Measurements from ENCODE around the gene TOMM6.
"Not testable (repeated sequence)": the region's sequence is repeated elsewhere in the genome, so short reads cannot be mapped to it uniquely, and the experiment has no call there.

Gene TOMM6

GRCh38 chr6:41785254-41785653 is 2.2 kb upstream of the TOMM6 start:
- DNase-seq (ENCODE audit: low read depth in 3 of 3): no peak

- no peak for DNase-seq (ENCODE audit: low read depth in 3 of 3)
These were observed 1.6 kb upstream of the TOMM6 start for GRCh38 chr6:41785689-41786450.

- peak; percentile 73 to 87 (median 79) for DNase-seq (ENCODE audit: low read depth in 3 of 3)
These were observed 859 bp upstream of the TOMM6 start for GRCh38 chr6:41786451-41787218.

GRCh38 chr6:41789390-41789724 is 1.9 kb downstream of the TOMM6 start:
- no peak for DNase-seq (ENCODE audit: low read depth in 3 of 3)

- no peak for DNase-seq (ENCODE audit: low read depth in 3 of 3)
These were observed 2.6 kb downstream of the TOMM6 start for GRCh38 chr6:41790045-41790444.

- no peak for DNase-seq (ENCODE audit: low read depth in 3 of 3)
These were observed 3.8 kb downstream of the TOMM6 start for GRCh38 chr6:41791305-41791704.

GRCh38 chr6:41791984-41792383 is 4.5 kb downstream of the TOMM6 start:
- DNase-seq (ENCODE audit: low read depth in 3 of 3): no peak

GRCh38 chr6:41796474-41796873 is 9.0 kb downstream of the TOMM6 start:
- no peak for DNase-seq (ENCODE audit: low read depth in 3 of 3)

GRCh38 chr6:41798901-41799558 is 11.5 kb downstream of the TOMM6 start:
- DNase-seq (ENCODE audit: low read depth in 3 of 3): no peak

GRCh38 chr6:41799559-41799911 is 12.0 kb downstream of the TOMM6 start:
- no peak for DNase-seq (ENCODE audit: low read depth in 3 of 3)

GRCh38 chr6:41801380-41801779 is 13.9 kb downstream of the TOMM6 start:
- DNase-seq (ENCODE audit: low read depth in 3 of 3): no peak

GRCh38 chr6:41805830-41806774 is 18.6 kb downstream of the TOMM6 start:
- no peak for DNase-seq (ENCODE audit: low read depth in 3 of 3)

GRCh38 chr6:41811095-41811494 is 23.6 kb downstream of the TOMM6 start:
- DNase-seq (ENCODE audit: low read depth in 3 of 3): no peak

- not testable (repeated sequence) for DNase-seq (ENCODE audit: low read depth in 3 of 3)
These were observed 24.5 kb downstream of the TOMM6 start for GRCh38 chr6:41811946-41812345.

GRCh38 chr6:41813469-41813868 is 26.0 kb downstream of the TOMM6 start:
- no peak for DNase-seq (ENCODE audit: low read depth in 3 of 3)

- no peak for DNase-seq (ENCODE audit: low read depth in 3 of 3)
These were observed 26.5 kb downstream of the TOMM6 start for GRCh38 chr6:41813956-41814355.

- no peak for DNase-seq (ENCODE audit: low read depth in 3 of 3)
These were observed 27.1 kb downstream of the TOMM6 start for GRCh38 chr6:41814629-41815028.

- no peak for DNase-seq (ENCODE audit: low read depth in 3 of 3)
These were observed 28.1 kb downstream of the TOMM6 start for GRCh38 chr6:41815587-41815986.

GRCh38 chr6:41818271-41819054 is 31.0 kb downstream of the TOMM6 start:
- no peak for DNase-seq (ENCODE audit: low read depth in 3 of 3)

GRCh38 chr6:41821266-41821665 is 33.8 kb downstream of the TOMM6 start:
- no peak for DNase-seq (ENCODE audit: low read depth in 3 of 3)

GRCh38 chr6:41822021-41822420 is 34.5 kb downstream of the TOMM6 start:
- no peak for DNase-seq (ENCODE audit: low read depth in 3 of 3)
